Measurements from ENCODE around the gene ASTN1.
A peak's percentile ranks its signal among the peaks of the same experiment; 100 is the strongest.

ASTN1 gene

DNA sequence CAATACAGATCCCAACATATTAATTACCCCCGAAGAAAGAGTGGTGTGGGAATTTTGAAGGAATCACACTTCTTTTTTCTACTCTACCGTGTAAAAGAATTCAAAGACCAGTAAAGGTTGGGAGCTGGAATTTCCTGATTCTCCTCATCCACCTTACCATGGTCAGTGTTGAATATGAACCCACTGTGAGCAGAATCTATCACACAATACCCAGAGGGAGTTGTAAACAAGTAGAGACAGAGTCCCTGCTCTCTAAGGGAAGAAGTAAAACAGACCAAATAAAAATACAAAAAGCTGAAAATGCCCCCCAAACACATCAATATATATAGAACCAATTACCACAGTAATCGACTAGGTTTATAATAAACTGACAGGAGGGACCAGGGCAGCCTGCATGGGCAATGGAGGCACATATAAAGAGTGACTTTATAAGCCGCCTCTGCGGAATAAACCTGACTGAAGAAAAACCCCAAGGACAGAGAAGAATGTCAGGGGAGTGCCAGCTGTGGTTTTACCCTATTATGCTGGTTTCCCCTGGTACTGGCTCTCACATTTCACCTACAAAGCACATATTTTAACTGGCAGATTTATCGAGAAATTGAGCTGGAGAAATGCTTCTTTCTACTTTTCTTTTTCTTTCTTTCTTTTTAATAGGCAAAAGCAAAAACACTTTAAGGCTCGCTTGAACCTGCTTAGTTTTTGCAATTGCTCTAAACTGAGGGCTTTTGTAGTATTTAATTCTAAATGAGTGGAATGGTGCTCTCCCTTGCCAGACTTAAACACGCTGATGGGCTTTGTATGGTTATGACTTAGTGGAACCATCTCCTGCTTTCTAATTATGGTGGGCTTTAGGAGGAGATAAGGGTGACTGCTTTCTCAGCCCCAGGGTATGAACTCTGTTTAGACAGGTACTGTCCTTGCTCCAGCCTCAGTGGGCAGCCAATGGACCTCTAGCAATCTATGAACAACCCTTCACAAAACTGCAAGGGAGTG, 244.8 kb downstream of the ASTN1 start:
- DNase-seq: no peak

DNA sequence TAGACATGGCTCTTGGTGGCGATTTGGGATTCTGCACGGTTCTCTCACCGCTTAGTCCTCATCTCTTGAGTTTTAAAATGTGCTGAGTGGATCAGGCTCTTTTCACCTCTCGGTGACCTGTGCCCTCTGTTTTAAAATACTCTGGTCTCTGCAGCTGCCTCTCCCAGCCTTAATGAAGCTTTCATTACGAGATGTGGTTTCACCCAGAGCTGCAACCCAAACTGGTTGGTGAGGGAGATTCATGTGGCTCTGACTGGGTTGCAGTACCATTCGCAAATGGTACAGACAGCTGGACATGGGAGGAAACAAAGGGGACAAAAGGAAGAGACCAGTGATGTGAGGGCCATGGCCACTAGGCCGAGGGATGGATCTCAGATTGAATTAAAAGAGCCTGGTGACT, 258.9 kb downstream of the ASTN1 start:
- DNase-seq: no peak

DNA sequence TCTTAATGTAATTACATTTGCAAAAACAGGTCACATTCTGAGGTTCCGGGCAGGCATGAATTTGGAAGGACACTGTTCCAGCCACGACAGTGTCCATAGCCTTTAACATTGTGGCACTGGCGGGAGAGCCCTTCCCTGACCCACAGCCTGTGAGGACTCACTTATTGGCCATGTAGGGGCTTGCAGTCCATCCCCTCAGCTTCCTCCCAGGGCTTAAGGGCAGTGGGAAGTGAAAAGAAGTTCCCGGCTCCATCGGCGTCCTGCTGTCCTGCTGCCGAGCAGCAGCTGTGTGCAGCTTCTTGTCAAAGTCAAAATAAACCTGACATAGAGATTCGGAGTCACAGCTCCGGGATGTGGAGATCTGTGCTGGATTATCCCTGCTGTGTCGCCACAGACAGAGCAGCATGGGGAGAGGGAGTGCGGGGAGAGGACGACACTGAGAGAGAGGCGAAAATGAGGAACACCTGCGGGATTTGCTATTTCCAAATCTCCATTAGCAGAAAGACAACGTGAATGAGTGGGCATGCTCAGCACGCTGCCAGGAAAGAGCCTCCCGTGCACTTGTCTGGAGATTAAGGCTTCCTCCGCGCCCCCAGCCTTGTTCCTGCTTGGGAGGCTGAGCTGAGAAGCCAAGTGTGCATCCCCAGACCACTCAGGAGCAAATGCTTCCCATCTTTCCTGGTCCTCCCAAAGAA, 260.3 kb downstream of the ASTN1 start:
- no peak for DNase-seq

DNA sequence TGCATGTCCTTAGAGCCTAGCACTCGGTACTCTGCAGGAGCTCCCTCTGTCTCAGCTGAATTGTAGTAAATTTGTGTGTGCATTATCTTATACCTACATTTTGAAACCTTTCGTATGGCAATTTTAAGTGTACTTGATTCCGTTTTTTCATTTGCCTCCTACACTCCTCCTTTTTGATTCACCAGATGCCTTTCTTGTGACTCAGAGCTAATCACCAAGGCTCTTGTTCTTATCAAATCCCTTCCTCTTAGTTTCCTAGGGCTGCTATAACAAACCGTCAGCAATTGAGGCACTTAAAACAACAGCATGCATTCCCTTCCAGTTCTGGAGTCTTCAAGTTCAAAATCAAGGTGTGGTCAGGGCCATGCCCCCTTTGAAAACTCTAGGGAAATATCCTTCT, 261.0 kb downstream of the ASTN1 start:
- DNase-seq: no peak

GRCh38 chr1:176899321-176899720, 265.2 kb downstream of the ASTN1 start:
- DNase-seq: no peak

DNA sequence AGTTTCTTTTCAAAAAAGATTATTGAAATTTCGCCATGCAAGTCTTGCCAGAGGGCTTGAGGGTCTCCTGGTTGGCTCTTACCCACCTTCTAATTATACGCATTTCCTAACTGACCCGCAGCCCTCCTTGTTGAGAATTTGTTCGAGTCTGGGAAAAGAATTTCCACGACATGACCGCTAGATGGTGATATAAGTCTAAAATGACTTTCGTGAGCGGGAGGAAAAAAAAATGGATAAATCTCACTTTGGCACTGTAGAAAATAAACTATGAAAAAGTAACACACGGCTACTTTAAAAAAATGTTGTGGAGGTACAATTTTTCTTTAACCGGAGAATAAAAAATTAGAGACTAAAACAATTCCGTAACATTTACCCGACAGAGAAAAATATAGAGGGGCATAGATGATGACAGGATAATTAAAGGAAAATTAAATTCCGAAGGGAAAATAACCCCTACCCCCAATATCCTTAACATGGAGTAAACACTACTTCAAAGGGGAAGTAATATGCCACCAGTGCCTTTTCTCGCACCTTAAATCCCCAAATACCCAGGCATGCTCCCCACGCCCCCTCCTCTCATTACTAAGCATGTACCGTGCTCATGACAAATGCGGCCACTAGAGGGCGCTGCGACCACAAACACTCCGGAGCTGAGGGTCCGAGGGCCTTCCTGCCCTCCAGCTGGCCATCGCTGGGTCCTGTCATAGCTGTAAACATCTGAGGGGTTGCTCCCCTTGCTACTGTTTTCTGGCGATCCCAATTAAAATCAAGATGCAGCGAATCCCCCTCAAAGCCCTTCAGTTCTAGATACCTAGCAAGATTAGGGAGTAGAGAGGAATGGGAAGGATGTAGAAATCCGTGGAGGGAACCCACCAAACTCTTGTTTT, 266.9 kb downstream of the ASTN1 start:
- DNase-seq: peak; percentile 66

DNA sequence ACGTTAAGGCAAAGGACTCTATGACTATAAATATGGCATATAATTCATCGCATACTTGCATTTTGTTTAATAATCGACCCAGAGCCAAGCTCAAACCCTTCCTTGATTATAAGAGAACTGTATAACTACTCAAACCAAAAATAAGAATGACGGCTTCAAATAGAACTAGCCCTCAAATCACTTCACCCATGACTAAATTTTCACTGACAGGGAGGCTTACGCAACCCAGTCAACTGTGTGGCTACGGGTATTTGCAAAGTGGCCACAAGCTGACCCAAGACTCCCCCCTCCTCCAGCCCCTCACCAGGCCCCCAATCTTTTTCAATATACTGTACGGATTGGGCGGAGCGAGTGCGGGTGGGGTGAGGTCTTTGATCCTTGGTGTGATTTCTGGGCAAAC, 268.3 kb downstream of the ASTN1 start:
- DNase-seq: no peak

GRCh38 chr1:176894450-176894849, 270.1 kb downstream of the ASTN1 start:
- no peak for DNase-seq

DNA sequence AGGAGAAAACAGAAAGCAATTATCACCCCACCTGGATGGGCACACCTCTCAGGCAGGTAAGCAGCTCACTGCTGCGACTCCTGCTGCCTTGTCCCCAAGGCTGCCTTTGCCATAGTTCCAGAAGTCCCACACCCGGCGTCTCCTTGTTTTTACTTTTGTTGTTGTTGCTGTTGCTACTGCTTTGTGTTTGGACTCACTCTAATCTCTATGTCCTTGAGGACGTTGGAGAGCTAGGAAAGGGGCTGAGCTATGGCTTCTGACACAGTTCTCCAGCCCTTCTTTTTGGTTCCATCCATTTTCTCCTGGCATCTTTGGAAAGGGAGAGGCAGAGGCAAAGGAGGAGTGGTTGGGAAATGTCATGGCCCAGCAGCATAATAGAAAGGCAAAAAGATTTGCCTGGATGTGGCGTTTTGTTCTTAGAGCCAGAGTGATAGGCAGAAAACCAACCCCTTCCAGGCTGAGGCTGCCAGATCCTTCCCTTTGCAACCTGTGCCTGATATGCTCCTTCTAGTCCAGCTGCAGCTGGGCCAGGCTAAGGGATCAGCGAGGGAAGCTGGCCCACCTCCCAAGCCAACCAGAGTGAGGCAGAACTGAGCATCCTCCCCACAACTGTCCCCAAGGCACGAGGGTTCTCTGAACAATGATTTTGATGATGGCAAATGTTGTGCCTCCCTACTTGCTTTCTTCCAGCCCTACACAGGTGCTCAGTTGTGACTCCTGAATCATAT, 270.7 kb downstream of the ASTN1 start:
- DNase-seq: no peak

DNA sequence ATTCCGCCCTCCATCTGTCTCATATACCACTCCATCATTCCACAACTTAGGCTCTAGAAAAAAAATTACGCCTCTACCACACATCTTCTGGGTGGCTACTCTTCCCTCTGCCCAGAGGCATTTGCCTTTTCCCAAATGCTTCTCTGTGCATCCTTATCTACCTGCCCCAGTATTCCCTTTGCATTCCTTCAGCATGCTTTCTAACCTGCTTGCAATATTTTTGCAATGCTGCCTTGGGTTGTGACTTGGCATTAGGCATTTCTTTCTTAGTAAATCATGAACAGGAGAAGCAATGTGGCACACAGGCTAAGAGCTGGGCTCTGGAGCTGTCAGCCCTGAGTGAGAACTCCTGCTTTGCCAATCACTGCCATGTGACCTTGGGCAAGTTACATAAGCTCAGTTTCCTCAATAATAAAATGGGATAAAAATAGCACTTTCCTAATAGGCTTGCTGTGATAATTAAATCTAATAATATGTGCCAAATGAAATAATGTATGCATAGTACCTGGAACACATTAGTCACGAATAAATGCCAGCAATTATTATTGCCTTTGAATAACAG, 276.0 kb downstream of the ASTN1 start:
- DNase-seq: no peak

- DNase-seq: no peak
Measured at GRCh38 chr1:176885751-176886150, 278.8 kb downstream of the ASTN1 start.

DNA sequence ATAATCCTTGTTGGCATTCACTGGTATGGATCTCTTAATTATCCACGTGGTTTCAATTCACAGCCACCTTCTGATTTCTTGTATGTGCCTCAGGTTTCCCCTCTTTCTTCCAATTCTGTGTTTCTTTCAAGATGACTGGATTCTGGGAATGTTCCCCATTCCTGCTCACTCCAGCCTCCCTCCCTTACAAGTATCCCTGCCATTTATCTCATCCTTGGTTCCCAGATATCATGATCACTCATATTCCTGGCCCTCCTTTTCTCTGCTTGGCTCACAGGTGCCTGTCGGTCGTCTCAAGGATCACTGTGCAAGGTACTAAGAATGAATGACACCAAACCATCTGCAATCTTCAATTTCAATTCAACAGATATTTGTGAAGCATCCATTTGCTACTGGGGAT, 279.2 kb downstream of the ASTN1 start:
- DNase-seq: no peak

GRCh38 chr1:176884911-176885310, 279.6 kb downstream of the ASTN1 start:
- DNase-seq: no peak

DNA sequence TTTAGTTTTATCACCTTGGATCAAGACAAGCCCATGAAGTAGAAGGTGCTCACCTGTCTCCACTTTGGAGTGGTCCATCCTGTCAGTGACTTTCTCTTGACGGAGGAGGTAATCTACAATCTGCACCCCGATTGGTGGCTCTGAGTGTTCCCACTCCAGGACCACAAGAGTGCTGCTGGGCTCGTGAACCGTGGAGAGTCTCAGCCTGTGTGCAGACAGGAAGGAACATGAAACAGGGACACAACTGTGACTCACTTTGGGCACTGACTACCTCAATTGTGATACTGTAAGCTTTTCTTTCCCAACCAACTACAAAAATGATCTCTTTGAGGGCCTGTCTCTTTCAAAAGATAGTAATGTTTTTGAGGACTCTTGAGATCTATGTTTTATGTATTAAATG, 280.2 kb downstream of the ASTN1 start:
- no peak for DNase-seq

GRCh38 chr1:176880955-176881595, 283.4 kb downstream of the ASTN1 start:
- peak; percentile 68 for DNase-seq

DNA sequence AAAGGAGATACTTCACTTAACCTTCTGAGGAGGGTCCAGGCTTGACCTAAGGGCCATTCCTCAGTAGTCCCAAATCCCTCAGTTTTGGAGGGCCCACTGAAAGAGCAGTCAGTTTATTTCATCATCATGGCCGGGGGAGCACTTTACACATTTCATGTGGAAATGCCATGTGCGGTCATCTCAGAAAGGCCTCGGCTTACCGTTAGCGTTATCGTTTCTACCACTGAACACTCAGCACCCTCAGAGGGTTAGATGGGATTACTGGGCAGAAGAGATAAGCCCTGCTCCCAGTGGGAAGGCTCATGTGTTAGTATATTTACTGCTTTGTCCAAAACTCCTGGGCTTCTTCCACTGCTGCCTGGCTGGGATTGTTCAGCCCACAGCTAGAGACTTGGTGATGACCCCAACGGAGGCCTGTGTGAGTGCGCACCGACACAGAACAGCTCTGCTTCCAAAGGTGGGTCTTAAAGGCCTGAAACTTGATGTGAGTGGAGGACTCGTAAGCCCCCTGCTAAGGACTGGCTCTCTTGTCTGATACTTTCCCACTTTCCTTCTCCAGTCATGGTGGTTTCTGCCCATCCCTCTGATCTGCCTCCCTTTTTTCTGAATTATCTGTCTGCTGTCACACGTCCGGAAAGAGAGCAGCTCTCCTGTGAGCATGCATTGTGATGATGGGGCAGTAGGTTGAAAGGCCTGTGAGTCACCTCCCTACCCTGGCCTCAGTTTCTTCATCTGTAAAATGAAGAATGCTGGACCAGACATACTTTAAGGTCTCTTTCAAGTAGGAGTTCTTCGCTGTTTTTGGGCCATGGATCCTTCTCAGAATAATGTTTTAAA, 284.5 kb downstream of the ASTN1 start:
- DNase-seq: no peak

- no peak for DNase-seq
Measured at GRCh38 chr1:176878750-176879536, 285.6 kb downstream of the ASTN1 start.

GRCh38 chr1:176877557-176877956, 287.0 kb downstream of the ASTN1 start:
- DNase-seq: no peak

GRCh38 chr1:176876966-176877515, 287.5 kb downstream of the ASTN1 start:
- DNase-seq: no peak

Measured in left hindlimb (tissue), 1 donor.